PC-3 (cell line): ENCODE measurements around the gene CENPA. TPM values are rescaled to one million over a fixed set of nuclear protein-coding genes. Genes with fewer than 3 reads are reported as not detected.

ENCODE experiments used
- ATAC-seq: fragments of 200-7000 bp; cut with Tn5 transposase; 2 replicates; pipeline ENCODE4 v1.9.1; 2020; ENCODE audit warnings: mild to moderate bottlenecking, moderate library complexity
- BruUV-seq: library from RNA; stranded (reverse); fragments of 400-500 nt; replicated peaks from 2 replicates; lab custom pipeline; 2021; lab: Mats Ljungman, UMichigan
- CTCF ChIA-PET: fragments of 300-600 bp; sonication (Branson Sonifier 250); formaldehyde crosslinking; loops from one replicate; lab custom pipeline; 2022; ENCODE audit warnings: antibody characterized with exemption; lab: Charles Lee
- POLR2A ChIA-PET: fragments of 300-600 bp; sonication (Branson Sonifier 250); formaldehyde crosslinking; loops from one replicate; lab custom pipeline; 2022; ENCODE audit warnings: antibody characterized with exemption; ENCODE audit not compliant: unreplicated experiment; lab: Charles Lee
- DNase-seq: peaks from one replicate; pipeline ENCODE4 v3.0.0-alpha.2; 2015
- H2AFZ ChIP-seq: fragments of 300-600 bp; sonication (generic); 2 replicates; pipeline ENCODE4 v1.6.0; 2016; ENCODE audit warnings: antibody characterized with exemption, low read length
- H3F3A ChIP-seq: fragments of 300-600 bp; sonication (generic); one replicate; pipeline ENCODE4 v1.6.0; 2017; ENCODE audit warnings: antibody characterized with exemption, low read length, control low read depth, mild to moderate bottlenecking; ENCODE audit not compliant: unreplicated experiment
- H3K27ac ChIP-seq: fragments of 300-600 bp; sonication (generic); 2 replicates; pipeline ENCODE4 v1.5.1; 2016; ENCODE audit warnings: mild to moderate bottlenecking, low read length
- H3K27me3 ChIP-seq: fragments of 300-600 bp; sonication (generic); 2 replicates; pipeline ENCODE4 v1.6.1; 2016; ENCODE audit warnings: low read length, mixed read lengths
- H3K36me3 ChIP-seq: fragments of 300-600 bp; sonication (generic); 2 replicates; pipeline ENCODE4 v1.6.1; 2016; ENCODE audit warnings: low read depth, mixed run types, low read length, mixed read lengths
- H3K4me1 ChIP-seq: fragments of 300-600 bp; sonication (generic); 2 replicates; pipeline ENCODE4 v1.5.1; 2016; ENCODE audit warnings: low read length; ENCODE audit not compliant: insufficient read depth
- H3K4me2 ChIP-seq: fragments of 300-600 bp; sonication (generic); 2 replicates; pipeline ENCODE4 v1.6.0; 2016; ENCODE audit warnings: low read length
- H3K4me3 ChIP-seq: fragments of 300-600 bp; sonication (generic); 2 replicates; pipeline ENCODE4 v1.5.1; 2016; ENCODE audit warnings: mild to moderate bottlenecking, low read length, mixed read lengths
- H3K79me2 ChIP-seq: fragments of 300-600 bp; sonication (generic); 2 replicates; pipeline ENCODE4 v1.6.1; 2017; ENCODE audit warnings: low read length, mixed read lengths
- H3K9ac ChIP-seq: fragments of 300-600 bp; sonication (generic); 2 replicates; pipeline ENCODE4 v1.6.0; 2016; ENCODE audit warnings: mild to moderate bottlenecking, low read length
- H3K9me2 ChIP-seq: fragments of 300-600 bp; sonication (generic); replicated peaks from 2 replicates; pipeline ENCODE4 v1.6.1; 2016; ENCODE audit warnings: mixed run types, low read length, mixed read lengths
- H3K9me3 ChIP-seq: fragments of 300-600 bp; sonication (generic); 2 replicates; pipeline ENCODE4 v1.6.1; 2016; ENCODE audit warnings: low read length, mixed read lengths
- H4K20me1 ChIP-seq: fragments of 300-600 bp; sonication (generic); 2 replicates; pipeline ENCODE4 v1.6.1; 2016; ENCODE audit warnings: low read length, mixed read lengths
- EZH2 ChIP-seq: fragments of 300-600 bp; sonication (generic); IDR thresholded peaks from one replicate; pipeline ENCODE4 v1.6.1; 2017; ENCODE audit warnings: antibody characterized with exemption, mild to moderate bottlenecking, low read length; ENCODE audit not compliant: unreplicated experiment
- EZH2phosphoT487 ChIP-seq: fragments of 300-600 bp; sonication (generic); IDR thresholded peaks from 2 replicates; pipeline ENCODE4 v1.6.1; 2018; ENCODE audit warnings: mild to moderate bottlenecking, antibody characterized with exemption, low read length, borderline replicate concordance
- intact Hi-C: fragments of 100-400 bp; cut with micrococcal nuclease; formaldehyde crosslinking; loops from 2 replicates; pipeline ENCODE4 v1.9.0; 2023
- total RNA-seq: library from RNA; depleted of rRNA; stranded (reverse); fragments of >200 nt; gene quantifications from 2 replicates; pipeline ENCODE4 v1.2.3, GENCODE V29; 2014
- TF ChIP-seq, protein P1 (sequence below): fragments of 300-600 bp; sonication (generic); conservative IDR thresholded peaks from 2 replicates; pipeline ENCODE4 v1.5.1; 2017; ENCODE audit warnings: antibody characterized with exemption, low read depth, mild to moderate bottlenecking, low read length

The CENPA gene
- total RNA-seq, 1 experiment from 2014 or later, result 40.8 TPM

DNA sequence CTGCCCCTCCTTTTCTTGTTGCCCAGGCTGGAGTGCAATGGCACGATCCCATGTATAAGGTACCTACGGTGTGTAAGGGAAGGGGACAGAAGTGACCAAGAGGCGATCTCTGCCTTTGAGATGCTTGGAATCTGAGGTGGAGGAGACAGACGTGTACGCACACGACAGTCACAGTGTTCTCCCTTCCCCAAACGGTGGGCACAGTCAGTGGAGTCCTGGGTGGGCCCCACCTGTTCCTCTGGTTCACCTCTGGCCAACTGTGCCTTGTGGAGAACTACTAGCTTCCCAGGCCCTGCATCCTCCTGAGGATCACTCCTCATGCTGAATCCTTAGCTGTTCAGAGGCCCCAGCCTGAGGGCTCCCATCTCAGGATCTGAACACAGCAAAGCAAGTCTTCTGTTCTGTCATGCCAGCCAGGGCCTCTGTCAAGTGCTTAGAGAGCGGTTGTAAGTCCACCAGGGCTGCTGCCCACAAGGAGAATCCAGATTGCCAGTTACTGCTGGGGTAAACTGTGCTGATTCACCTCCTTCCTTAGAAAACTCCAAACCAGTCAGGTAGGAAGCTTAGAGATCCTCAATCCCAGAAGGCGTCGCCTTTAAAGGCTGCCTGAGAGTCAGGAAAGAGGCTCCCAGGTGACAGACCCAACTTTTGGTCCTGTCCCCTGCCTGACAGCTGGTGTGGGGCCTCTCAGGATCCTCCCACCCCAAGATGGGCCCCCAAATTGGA is 20.2 kb upstream of the CENPA start:
- Histone ChIP-seq H3K4me3 (peak overlapping the region; percentile 89), H3K4me2 (peak overlapping the region; percentile 94), H3F3A (no peaks in the 10 kb centered on the region), H3K27ac (no peak overlapping the region), H3K9ac (peak overlapping the region; percentile 86; the same call in 1 of the 2 replicates), H3K27me3 (no peaks in the 10 kb centered on the region), H3K4me1 (peaks cover 18% of the 10 kb centered on the region), H2AFZ (no peak overlapping the region), H3K36me3 (peaks cover 3% of the 10 kb centered on the region; the same call in 1 of the 2 replicates), H3K9me2 (no peaks in the 10 kb centered on the region), H3K79me2 (peaks cover 68% of the 10 kb centered on the region), H4K20me1 (peaks cover 4% of the 10 kb centered on the region; the same call in 1 of the 2 replicates), H3K9me3 (no peaks in the 10 kb centered on the region)
- POLR2A ChIA-PET, result no interaction called here
- no peak for ATAC-seq
- DNase-seq, result peak; percentile 36
- no TSS peak for BruUV-seq
- no peak for TF ChIP-seq EZH2phosphoT487
- no peak for TF ChIP-seq EZH2
- TF ChIP-seq, protein P1, sequence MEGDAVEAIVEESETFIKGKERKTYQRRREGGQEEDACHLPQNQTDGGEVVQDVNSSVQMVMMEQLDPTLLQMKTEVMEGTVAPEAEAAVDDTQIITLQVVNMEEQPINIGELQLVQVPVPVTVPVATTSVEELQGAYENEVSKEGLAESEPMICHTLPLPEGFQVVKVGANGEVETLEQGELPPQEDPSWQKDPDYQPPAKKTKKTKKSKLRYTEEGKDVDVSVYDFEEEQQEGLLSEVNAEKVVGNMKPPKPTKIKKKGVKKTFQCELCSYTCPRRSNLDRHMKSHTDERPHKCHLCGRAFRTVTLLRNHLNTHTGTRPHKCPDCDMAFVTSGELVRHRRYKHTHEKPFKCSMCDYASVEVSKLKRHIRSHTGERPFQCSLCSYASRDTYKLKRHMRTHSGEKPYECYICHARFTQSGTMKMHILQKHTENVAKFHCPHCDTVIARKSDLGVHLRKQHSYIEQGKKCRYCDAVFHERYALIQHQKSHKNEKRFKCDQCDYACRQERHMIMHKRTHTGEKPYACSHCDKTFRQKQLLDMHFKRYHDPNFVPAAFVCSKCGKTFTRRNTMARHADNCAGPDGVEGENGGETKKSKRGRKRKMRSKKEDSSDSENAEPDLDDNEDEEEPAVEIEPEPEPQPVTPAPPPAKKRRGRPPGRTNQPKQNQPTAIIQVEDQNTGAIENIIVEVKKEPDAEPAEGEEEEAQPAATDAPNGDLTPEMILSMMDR, result no peak
- CTCF ChIA-PET, result no interaction called here
- intact Hi-C loops, result no loop called here

DNA sequence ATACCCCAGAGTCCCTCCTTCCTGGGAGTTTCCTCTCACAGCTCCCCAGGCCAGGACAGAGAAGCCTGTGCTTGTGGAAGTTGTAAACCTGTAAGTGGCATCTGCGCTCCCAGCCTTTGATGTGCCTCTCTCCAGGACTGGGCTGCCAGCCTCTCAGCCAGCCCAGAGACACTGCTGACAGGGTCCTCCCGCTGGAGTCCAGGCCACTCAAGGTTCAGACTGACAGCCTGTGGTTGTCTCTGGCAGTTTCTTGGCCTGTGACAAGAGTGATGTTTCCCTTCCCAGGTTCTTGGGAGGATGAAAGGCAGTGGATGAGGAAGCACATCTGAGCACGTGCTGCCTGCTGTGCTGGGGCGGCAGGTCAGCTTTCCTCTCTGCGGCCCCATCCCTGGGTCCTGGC is 18.7 kb upstream of the CENPA start:
- DNase-seq, result no peak
- Histone ChIP-seq H3K79me2 (peaks cover 82% of the 10 kb centered on the region), H3F3A (no peaks in the 10 kb centered on the region), H3K4me2 (no peak overlapping the region), H3K36me3 (peaks cover 3% of the 10 kb centered on the region; the same call in 1 of the 2 replicates), H3K9me3 (no peaks in the 10 kb centered on the region), H3K4me3 (no peak overlapping the region), H3K27ac (no peak overlapping the region), H3K4me1 (peaks cover 32% of the 10 kb centered on the region), H3K9ac (no peak overlapping the region), H3K27me3 (no peaks in the 10 kb centered on the region), H3K9me2 (no peaks in the 10 kb centered on the region), H4K20me1 (peaks cover 16% of the 10 kb centered on the region), H2AFZ (no peak overlapping the region)
- TF ChIP-seq, protein P1, result no peak
- TF ChIP-seq EZH2phosphoT487 (no peak), EZH2 (no peak)
- ATAC-seq, result no peak
- no TSS peak for BruUV-seq
- CTCF ChIA-PET, result no interaction called here
- POLR2A ChIA-PET, result no interaction called here
- intact Hi-C loops, result no loop called here

DNA sequence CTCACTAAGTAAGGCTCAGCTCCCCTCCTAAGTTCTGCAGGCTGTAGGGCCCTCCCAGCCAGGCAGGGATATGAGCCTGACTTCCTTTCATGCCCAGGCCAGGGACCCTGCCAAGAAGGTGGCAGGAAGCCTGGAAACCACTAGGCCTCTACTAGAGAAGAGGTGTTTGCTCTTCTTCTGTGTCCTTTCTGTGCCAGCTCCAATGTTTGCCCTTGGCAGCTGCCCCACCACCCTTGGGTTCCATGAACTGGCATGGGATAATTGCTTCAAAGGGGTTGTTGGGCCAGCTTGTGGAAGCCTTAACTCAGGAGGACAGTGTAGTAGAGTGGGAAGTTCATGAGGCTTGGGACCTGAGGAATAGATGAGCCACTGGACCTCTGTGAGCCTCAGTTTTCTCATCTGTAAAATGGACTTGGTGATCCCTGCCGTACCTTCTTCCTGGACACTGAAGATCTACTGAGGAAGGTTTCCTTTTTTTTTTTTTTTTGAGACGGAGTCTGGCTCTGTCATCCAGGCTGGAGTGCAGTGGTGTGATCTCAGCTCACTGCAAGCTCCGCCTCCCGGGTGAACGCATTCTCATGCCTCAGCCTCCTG is 17.9 kb upstream of the CENPA start:
- Histone ChIP-seq H3K27ac (no peak overlapping the region), H3K9me2 (no peaks in the 10 kb centered on the region), H3K9me3 (no peaks in the 10 kb centered on the region), H3F3A (no peaks in the 10 kb centered on the region), H4K20me1 (peaks cover 24% of the 10 kb centered on the region), H2AFZ (no peak overlapping the region), H3K9ac (no peak overlapping the region), H3K36me3 (peaks cover 3% of the 10 kb centered on the region; the same call in 1 of the 2 replicates), H3K27me3 (no peaks in the 10 kb centered on the region), H3K4me2 (no peak overlapping the region), H3K79me2 (peaks cover 89% of the 10 kb centered on the region), H3K4me1 (peaks cover 40% of the 10 kb centered on the region), H3K4me3 (no peak overlapping the region)
- intact Hi-C loops, result no loop called here
- no peak for ATAC-seq
- TF ChIP-seq EZH2phosphoT487 (no peak), EZH2 (no peak)
- TF ChIP-seq, protein P1, result no peak
- CTCF ChIA-PET, result no interaction called here
- no TSS peak for BruUV-seq
- no peak for DNase-seq
- POLR2A ChIA-PET, result no interaction called here
